GM10248 (cell line): ENCODE measurements around the gene HNRNPAB.
"Not testable (repeated sequence)": the region's sequence is repeated elsewhere in the genome, so short reads cannot be mapped to it uniquely, and the experiment has no call there.

Experiments used
- CTCF ChIA-PET: fragments of 300-600 bp; sonication (Branson Sonifier 250); formaldehyde crosslinking; extraction: SDS; loops from one replicate; lab custom pipeline; 2021; ENCODE audit warnings: antibody characterized with exemption; lab: Yijun Ruan, JAX
- POLR2A ChIA-PET: fragments of 350-650 bp; sonication (Branson Sonifier 250); formaldehyde crosslinking; extraction: SDS; loops from one replicate; lab custom pipeline; 2020; ENCODE audit warnings: antibody characterized with exemption; lab: Yijun Ruan, JAX
- DNase-seq: peaks from one replicate; pipeline ENCODE4 v3.0.0; 2012; ENCODE audit errors: extremely low spot score
- CTCF ChIP-seq: IDR thresholded peaks from 2 replicates; pipeline ENCODE4 v1.5.1; 2012; ENCODE audit warnings: mild to moderate bottlenecking, low read depth; ENCODE audit errors: extremely low read depth, missing control alignments, control extremely low read depth

The HNRNPAB gene

GRCh38 chr5:178247481-178248456 is 43.4 kb downstream of the HNRNPAB start:
- no peak for TF ChIP-seq CTCF
- ChIA-PET POLR2A (no interaction called here), CTCF (interaction anchor here (4.1 kb wide), 1 partner anchor 13 kb away, joined by 18 read pairs; no protein-coding TSS in a partner anchor)
- DNase-seq = no peak

GRCh38 chr5:178248750-178249149 is 44.4 kb downstream of the HNRNPAB start:
- TF ChIP-seq CTCF = no peak
- no peak for DNase-seq
- ChIA-PET POLR2A (no interaction called here), CTCF (interaction anchor here (4.1 kb wide), 1 partner anchor 14 kb away, joined by 18 read pairs; no protein-coding TSS in a partner anchor)

- ChIA-PET POLR2A (no interaction called here), CTCF (interaction anchor here (4.1 kb wide), 1 partner anchor 15 kb away, joined by 18 read pairs; no protein-coding TSS in a partner anchor)
- no peak for TF ChIP-seq CTCF
- DNase-seq = no peak
Observed at GRCh38 chr5:178249191-178249989, 45.1 kb downstream of the HNRNPAB start.

GRCh38 chr5:178250263-178250662 is 45.9 kb downstream of the HNRNPAB start:
- no peak for DNase-seq
- CTCF ChIA-PET = interaction anchor here (4.1 kb wide), 1 partner anchor 15 kb away, joined by 18 read pairs; no protein-coding TSS in a partner anchor
- TF ChIP-seq CTCF = no peak
- POLR2A ChIA-PET = no interaction called here

GRCh38 chr5:178252258-178252657 is 47.9 kb downstream of the HNRNPAB start:
- DNase-seq = no peak
- ChIA-PET CTCF (interaction anchor here (4.1 kb wide), 1 partner anchor 17 kb away, joined by 18 read pairs; no protein-coding TSS in a partner anchor), POLR2A (no interaction called here)
- TF ChIP-seq CTCF = no peak

- POLR2A ChIA-PET, DNase-seq: not testable (repeated sequence)
- CTCF ChIA-PET = interaction anchor here (1.8 kb wide), 1 partner anchor 19 kb away, joined by 4 read pairs; no protein-coding TSS in a partner anchor
Observed at GRCh38 chr5:178253632-178254031, 49.3 kb downstream of the HNRNPAB start.
